ENCODE measurements around the gene RABGEF1. TPM values are rescaled to one million over a fixed set of nuclear protein-coding genes. Genes with fewer than 3 reads are reported as not detected.
"Not testable (repeated sequence)": the region's sequence is repeated elsewhere in the genome, so short reads cannot be mapped to it uniquely, and the experiment has no call there.

The RABGEF1 gene
- total and polyA plus RNA-seq, 2 experiments from 2014 or later = 16.3 to 28.1 TPM

DNA sequence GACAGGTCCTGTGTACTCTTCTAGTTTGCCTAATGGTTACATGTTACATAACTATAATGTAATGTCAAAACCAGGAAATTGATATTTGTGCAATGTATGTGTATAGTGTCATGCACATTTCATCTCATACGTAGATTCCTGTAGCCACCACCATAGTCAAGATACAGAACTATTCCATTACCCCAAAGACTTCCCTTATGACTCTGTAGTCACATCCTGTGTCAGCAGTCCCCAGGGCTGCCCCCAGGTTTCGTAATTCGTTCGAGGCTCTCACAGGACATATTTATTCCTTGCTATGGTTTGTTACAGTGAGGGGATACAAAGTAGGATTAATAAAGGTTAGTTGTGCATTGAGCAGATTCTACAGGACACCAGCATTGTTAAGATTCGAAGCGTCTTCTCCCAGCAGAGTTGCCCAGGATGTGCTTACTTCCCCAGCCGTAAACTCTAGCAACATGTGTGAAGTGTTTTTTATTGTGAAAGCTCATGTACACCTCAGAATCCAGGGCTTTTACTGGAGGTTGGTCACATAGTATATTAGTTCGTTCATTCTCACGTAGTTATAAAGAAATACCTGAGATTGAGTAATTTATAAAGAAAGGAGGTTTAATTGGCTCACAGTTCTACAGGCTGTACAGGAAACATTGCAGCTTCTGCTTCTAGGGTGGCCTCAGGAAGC, 18.6 kb downstream of the RABGEF1 start:
- no peaks in the 10 kb centered on the region for H3K4me1 ChIP-seq (ENCODE audit: insufficient read depth)
- no peak overlapping the region for H3K4me2 ChIP-seq
- H3K36me3 ChIP-seq (replicated peaks; ENCODE audit: insufficient read depth, low read depth) = no peaks in the 10 kb centered on the region
- H3K9me3 ChIP-seq (ENCODE audit: low read depth) = no peaks in the 10 kb centered on the region
- H4K20me1 ChIP-seq (ENCODE audit: insufficient read depth, poor library complexity, severe bottlenecking) = peaks cover 11% of the 10 kb centered on the region
- DNase-seq (ENCODE audit: low spot score) = no peak
- TF ChIP-seq EZH2phosphoT487 (IDR thresholded peaks at IDR 0.05; ENCODE audit: low read depth, severe bottlenecking, unreplicated experiment) (no peak), EZH2 (IDR thresholded peaks at IDR 0.05; ENCODE audit: borderline replicate concordance) (no peak)
- TF ChIP-seq, protein P1, sequence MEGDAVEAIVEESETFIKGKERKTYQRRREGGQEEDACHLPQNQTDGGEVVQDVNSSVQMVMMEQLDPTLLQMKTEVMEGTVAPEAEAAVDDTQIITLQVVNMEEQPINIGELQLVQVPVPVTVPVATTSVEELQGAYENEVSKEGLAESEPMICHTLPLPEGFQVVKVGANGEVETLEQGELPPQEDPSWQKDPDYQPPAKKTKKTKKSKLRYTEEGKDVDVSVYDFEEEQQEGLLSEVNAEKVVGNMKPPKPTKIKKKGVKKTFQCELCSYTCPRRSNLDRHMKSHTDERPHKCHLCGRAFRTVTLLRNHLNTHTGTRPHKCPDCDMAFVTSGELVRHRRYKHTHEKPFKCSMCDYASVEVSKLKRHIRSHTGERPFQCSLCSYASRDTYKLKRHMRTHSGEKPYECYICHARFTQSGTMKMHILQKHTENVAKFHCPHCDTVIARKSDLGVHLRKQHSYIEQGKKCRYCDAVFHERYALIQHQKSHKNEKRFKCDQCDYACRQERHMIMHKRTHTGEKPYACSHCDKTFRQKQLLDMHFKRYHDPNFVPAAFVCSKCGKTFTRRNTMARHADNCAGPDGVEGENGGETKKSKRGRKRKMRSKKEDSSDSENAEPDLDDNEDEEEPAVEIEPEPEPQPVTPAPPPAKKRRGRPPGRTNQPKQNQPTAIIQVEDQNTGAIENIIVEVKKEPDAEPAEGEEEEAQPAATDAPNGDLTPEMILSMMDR (IDR thresholded peaks at IDR 0.05; ENCODE audit: poor library complexity) = no peak
- H3K4me3 ChIP-seq = no peak overlapping the region
- no peak overlapping the region for H2AFZ ChIP-seq
- no peaks in the 10 kb centered on the region for H3K9me2 ChIP-seq (replicated peaks; ENCODE audit: insufficient read depth)
- H3K27ac ChIP-seq = no peak overlapping the region
- no peaks in the 10 kb centered on the region for H3K27me3 ChIP-seq
- peaks cover 90% of the 10 kb centered on the region for H3K79me2 ChIP-seq
- WGBS (ENCODE audit: low lambda C conversion rate, missing lambda C conversion rate) = 94% methylated on average over 9 of the region's 9 CpGs

DNA sequence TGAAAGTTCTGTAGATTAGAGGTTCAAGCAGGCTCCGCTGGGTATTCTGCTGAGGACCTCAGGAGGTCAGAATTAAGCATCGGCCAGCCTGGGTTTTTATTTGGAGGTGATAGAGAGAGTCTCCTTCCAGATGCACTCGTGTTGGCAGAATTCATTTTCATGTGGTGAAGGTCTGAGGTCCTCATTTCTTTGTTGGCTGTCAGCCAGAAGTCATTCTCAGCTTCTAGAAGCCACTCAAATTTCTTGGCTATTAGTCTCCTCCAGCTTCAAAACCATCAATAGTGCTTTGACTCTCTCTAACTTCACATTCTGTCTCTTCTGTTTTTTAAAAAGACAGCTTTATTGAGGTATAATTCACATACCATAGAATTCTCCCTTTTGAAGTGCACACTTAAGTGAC, 22.6 kb downstream of the RABGEF1 start:
- not testable (repeated sequence) for H3K27ac ChIP-seq; DNase-seq (ENCODE audit: low spot score); H2AFZ ChIP-seq; H3K9me2 ChIP-seq (replicated peaks; ENCODE audit: insufficient read depth); H3K4me2 ChIP-seq; H3K4me3 ChIP-seq; H3K27me3 ChIP-seq; H3K4me1 ChIP-seq (ENCODE audit: insufficient read depth); H3K9me3 ChIP-seq (ENCODE audit: low read depth); H3K36me3 ChIP-seq (replicated peaks; ENCODE audit: insufficient read depth, low read depth)
- Histone ChIP-seq H3K79me2 (peaks cover 90% of the 10 kb centered on the region), H4K20me1 (ENCODE audit: insufficient read depth, poor library complexity, severe bottlenecking) (peaks cover 13% of the 10 kb centered on the region)
- WGBS (ENCODE audit: low lambda C conversion rate, missing lambda C conversion rate) = 98% methylated on average over 3 of the region's 3 CpGs

DNA sequence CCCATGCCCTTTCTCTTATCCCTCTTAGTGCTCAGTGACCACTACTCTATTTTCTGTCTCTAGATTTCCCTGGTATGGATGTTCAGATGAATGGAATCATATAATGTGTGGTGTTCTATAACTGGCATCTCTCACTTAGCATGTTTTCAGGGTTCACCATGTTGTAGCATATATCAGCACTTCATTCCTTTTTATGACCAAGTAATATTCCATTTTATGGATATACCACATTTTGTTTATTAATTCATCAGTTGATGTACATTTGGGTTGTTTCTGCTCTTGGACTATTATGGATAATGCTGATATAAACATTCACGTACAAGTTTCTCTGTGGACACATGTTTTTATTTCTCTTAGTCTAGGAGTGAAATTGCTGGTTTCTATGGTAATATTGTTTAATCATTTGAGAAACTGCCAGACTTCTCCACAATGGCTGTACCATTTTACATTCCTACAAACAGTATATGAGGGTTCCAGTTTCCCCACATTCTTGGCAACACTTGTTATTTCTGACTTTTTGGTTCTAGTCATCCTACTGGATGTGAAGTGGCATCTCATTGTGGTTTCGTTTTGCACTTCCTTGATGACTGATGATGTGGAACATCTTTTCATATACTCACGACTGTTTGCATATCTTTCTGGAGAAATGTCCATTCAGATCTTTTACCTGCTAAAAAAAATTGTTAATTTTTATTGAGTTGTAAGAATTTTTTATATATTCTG, 23.3 kb downstream of the RABGEF1 start:
- peaks cover 88% of the 10 kb centered on the region for H3K79me2 ChIP-seq
- H3K27me3 ChIP-seq; H3K4me2 ChIP-seq; H3K4me1 ChIP-seq (ENCODE audit: insufficient read depth); H3K9me2 ChIP-seq (replicated peaks; ENCODE audit: insufficient read depth); H3K27ac ChIP-seq; H2AFZ ChIP-seq; H3K36me3 ChIP-seq (replicated peaks; ENCODE audit: insufficient read depth, low read depth); H3K4me3 ChIP-seq; DNase-seq (ENCODE audit: low spot score); H3K9me3 ChIP-seq (ENCODE audit: low read depth): not testable (repeated sequence)
- H4K20me1 ChIP-seq (ENCODE audit: insufficient read depth, poor library complexity, severe bottlenecking) = peaks cover 13% of the 10 kb centered on the region
- WGBS (ENCODE audit: low lambda C conversion rate, missing lambda C conversion rate) = 98% methylated on average over 3 of the region's 3 CpGs

DNA sequence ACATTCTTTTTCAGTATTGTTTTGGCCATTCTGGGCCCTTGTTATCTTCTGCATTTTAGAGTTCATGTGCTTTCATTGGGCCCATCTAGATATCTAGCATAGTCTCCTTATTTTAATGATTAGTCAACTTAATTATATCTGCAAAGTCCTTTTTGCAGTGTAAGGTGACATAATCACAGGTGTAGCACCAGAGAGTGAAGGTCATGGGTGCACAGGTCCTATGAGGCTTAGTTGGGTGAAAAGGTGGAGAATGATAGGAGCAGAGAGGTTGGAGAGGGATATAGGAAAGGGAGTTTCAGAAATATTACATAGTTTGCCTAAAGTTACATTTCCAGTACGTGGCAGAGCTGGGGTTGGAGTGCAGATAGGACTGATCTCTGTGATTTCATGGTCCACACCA, 24.4 kb downstream of the RABGEF1 start:
- not testable (repeated sequence) for DNase-seq (ENCODE audit: low spot score)

DNA sequence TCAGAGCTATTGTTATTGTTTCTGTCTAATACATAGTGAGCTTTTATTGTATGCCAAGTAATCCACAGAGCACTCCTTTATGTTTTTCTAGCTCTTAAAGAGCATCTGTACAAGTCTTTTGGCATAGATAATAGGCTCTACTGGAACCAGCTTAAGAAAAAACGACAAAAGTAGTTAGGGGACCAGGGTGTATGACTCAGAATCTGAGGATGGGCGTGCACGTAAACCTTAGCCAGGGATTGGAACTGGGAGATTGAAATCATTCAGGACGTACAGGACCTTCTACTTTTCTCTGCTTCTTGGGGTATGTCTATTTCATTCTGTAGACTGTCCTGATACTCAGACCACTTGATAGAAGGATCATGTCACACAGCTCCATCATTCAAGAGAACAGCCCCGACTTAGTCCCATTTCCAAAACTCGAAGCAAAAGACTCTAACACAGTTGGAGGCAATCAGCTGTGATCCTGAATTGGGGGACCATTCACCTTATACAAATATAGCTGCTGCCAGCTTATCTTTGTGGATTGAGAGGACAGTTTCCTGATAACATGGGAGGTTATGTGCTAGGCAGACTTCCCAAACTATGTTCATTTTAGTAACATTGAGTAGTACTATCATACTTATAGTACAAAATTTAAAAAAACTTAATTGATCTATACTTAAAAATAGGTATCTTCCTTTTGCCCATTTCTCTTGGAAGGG, 24.9 kb downstream of the RABGEF1 start:
- H3K79me2 ChIP-seq = peaks cover 82% of the 10 kb centered on the region
- not testable (repeated sequence) for H3K4me1 ChIP-seq (ENCODE audit: insufficient read depth); H3K27ac ChIP-seq; DNase-seq (ENCODE audit: low spot score); H3K36me3 ChIP-seq (replicated peaks; ENCODE audit: insufficient read depth, low read depth); H3K9me3 ChIP-seq (ENCODE audit: low read depth); H2AFZ ChIP-seq; H3K4me2 ChIP-seq; H3K27me3 ChIP-seq; H3K4me3 ChIP-seq; H3K9me2 ChIP-seq (replicated peaks; ENCODE audit: insufficient read depth)
- WGBS (ENCODE audit: low lambda C conversion rate, missing lambda C conversion rate) = 70% methylated on average over 5 of the region's 6 CpGs
- H4K20me1 ChIP-seq (ENCODE audit: insufficient read depth, poor library complexity, severe bottlenecking) = peaks cover 24% of the 10 kb centered on the region

More for the DNA sequence above, 24.4 kb downstream of the RABGEF1 start:
- not testable (repeated sequence) for H3K4me1 ChIP-seq (ENCODE audit: insufficient read depth); H3K9me2 ChIP-seq (replicated peaks; ENCODE audit: insufficient read depth); H3K9me3 ChIP-seq (ENCODE audit: low read depth); H2AFZ ChIP-seq; H3K36me3 ChIP-seq (replicated peaks; ENCODE audit: insufficient read depth, low read depth); H3K4me3 ChIP-seq; H3K4me2 ChIP-seq; H3K27ac ChIP-seq; H3K27me3 ChIP-seq
- peaks cover 22% of the 10 kb centered on the region for H4K20me1 ChIP-seq (ENCODE audit: insufficient read depth, poor library complexity, severe bottlenecking)
- peaks cover 82% of the 10 kb centered on the region for H3K79me2 ChIP-seq
- WGBS (ENCODE audit: low lambda C conversion rate, missing lambda C conversion rate) = 44% methylated on average over 1 of the region's 1 CpG

All from hepatocyte (in vitro differentiated cells).